GM12872 (cell line): ENCODE results near the gene KCNJ6.

ENCODE experiments used
- TF ChIP-seq, protein P1 (sequence below): IDR thresholded peaks from 3 replicates; pipeline ENCODE4 v1.5.1; 2011; ENCODE audit warnings: low read depth, mild to moderate bottlenecking, low read length, moderate library complexity; ENCODE audit not compliant: insufficient read depth

The KCNJ6 gene

DNA sequence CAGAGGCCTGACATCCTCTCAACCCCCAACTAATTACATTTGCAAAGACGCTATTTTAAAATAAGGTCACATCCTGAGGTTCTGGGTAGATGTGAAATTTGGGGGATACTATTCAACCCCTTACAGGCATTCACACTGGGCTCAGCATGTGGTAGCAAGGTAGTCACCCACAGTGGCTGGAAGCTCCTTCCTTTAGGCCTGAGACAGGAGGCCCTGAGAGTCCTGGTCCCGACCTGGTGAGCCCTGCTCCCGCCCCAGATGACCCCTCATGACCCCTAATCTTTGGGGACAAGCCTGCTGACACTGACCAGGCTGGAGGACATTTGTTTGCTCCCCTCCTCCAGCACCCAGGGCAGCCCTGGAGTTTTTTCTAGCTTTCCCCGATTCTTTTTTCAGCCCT lies 323.8 kb downstream of the KCNJ6 start:
- TF ChIP-seq, protein P1, sequence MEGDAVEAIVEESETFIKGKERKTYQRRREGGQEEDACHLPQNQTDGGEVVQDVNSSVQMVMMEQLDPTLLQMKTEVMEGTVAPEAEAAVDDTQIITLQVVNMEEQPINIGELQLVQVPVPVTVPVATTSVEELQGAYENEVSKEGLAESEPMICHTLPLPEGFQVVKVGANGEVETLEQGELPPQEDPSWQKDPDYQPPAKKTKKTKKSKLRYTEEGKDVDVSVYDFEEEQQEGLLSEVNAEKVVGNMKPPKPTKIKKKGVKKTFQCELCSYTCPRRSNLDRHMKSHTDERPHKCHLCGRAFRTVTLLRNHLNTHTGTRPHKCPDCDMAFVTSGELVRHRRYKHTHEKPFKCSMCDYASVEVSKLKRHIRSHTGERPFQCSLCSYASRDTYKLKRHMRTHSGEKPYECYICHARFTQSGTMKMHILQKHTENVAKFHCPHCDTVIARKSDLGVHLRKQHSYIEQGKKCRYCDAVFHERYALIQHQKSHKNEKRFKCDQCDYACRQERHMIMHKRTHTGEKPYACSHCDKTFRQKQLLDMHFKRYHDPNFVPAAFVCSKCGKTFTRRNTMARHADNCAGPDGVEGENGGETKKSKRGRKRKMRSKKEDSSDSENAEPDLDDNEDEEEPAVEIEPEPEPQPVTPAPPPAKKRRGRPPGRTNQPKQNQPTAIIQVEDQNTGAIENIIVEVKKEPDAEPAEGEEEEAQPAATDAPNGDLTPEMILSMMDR: no peak

DNA sequence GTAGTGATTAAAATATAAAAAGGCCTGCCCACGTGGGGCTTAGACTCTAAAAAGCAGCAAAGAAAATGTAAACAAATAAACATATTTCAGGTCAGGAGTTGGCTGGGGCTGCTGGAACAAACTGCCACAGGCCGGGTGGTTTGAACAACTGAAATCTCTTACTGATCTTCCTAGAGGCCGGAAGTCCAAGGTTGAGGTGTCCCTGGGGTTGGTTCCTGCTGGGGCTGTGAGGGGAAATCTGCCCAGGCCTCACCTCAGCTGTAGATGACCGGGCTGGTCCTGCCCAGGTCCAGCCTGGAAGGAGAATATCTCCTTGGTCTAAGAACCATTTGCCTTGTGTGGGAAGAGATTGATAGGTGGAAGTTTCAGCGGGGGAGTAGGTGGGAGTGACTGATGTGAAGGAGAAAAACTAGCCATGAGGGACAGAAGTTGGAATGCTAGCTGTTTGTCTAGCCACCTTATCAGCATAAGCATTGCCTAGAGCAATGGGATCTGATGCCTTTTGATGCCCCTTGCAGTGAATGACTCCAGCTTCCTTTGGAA lies 328.6 kb downstream of the KCNJ6 start:
- TF ChIP-seq, protein P1: no peak

DNA sequence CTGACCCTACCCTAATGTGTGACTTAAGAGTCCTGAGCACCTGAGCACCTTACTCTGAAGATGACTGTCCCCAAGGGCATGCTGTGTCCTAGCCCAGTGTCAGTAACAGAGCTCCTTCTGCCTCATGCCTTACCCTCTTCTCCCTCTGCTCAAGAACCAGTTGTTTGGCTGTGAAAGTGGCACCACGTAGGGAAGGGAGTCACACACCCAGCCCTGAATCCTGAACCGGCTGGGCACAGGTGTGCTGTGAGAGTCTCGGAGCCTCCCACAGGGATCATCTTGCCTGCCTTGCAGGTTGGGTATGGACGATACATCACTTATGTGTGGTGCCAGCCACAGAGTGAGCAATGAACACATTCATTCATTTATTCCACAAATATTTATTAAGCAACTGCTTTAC lies 329.1 kb downstream of the KCNJ6 start:
- TF ChIP-seq, protein P1: no peak

DNA sequence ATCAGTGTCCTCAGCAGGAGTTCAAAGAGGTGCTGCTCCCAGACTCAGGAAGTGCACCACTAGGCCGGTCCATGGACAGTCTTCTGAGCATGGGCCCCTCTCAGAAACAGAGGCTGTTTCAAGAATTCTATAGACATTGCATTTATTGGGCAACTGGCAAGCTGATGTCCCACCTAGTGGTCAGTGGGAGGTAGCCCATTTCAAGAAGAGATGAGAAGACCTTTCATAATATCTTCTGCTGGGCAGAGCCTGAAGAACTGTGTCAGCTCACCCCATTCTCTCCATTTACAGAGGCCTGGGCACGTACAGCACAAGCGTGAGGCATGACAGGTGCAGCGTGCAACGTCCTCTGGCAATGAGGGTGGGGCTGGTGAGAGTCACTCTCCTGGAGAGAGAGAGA lies 333.7 kb downstream of the KCNJ6 start:
- TF ChIP-seq, protein P1: peak; percentile 69

DNA sequence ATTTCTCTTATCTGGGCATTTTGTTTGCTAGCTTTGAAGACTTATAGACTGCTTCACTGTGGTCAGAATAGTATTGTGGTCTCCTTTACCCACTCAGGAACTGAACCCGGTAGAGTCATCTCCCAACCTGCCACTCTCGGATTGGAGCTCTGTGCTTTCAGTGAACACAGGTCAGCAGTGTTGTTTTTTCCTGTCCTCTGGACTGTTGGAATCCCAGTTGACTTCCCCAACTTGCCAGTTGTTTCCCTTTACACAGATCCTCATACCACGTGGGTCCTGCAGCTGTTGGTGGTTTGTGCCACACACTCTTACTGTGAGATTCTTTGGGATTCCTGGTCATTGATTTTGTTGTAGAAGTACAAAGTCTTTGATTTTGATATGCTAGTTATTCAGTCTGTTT lies 335.6 kb downstream of the KCNJ6 start:
- TF ChIP-seq, protein P1: no peak

DNA sequence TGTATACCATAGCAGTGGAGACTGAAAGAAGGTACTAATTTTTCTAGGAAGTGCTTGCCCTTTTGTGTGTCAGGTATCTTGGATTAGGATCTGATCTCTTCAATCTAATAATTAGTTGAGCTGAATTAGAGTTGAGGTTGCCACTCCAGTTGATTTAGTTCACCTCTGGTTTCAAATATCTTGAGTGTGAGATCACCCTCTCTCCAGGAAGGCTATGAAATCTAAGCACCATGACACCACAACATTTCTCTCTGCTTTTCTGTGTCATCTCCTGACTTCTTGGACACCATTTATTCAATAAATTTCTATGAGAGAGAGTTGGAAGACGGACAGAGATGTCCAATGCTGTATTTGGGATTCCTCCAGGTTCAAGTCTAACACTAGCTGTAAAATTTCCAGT lies 336.9 kb downstream of the KCNJ6 start:
- TF ChIP-seq, protein P1: no peak

DNA sequence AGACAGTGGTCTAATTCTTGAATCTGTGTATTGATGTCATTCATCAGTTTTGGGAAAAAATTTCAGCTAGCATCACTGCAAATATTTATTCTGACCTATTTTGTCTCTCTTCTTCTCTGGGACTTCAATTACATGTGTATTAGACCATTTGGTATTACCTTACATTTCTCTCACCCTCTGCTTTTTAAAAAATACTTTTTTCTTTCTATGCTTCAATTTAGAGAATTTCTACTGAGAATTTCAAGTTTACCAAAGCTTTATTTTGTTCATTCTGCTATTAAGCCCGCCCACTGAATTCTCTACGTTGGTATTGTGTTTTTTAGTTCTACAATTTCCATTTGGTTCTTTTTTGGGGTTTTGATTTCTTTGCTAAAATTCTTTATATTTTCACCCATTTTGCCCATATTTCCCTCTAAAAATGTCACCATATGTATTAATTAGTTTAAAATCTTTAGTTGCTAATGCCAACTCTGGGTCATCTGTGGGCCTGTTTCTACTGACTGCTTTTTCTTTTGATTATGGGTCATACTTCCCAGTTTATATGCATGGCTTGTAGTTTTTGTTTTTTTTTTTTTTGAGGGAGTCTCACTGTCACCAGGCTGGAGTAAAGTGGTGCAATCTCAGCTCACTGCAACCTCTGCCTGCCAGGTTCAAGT lies 337.7 kb downstream of the KCNJ6 start:
- TF ChIP-seq, protein P1: no peak
